GM23248 (cell line): ENCODE results near the gene GALNT5.

Experiments used
- EZH2 ChIP-seq: fragments of 200-600 bp; sonication (generic); IDR thresholded peaks from 2 replicates; pipeline ENCODE4 v1.6.1; 2018; ENCODE audit warnings: antibody characterized with exemption, mild to moderate bottlenecking; ENCODE audit not compliant: insufficient read depth, poor library complexity, severe bottlenecking
- EZH2phosphoT487 ChIP-seq: fragments of 200-600 bp; sonication (generic); IDR thresholded peaks from 2 replicates; pipeline ENCODE4 v1.6.1; 2018; ENCODE audit warnings: antibody characterized with exemption, moderate library complexity, mild to moderate bottlenecking, low read depth; ENCODE audit not compliant: insufficient read depth

DNA sequence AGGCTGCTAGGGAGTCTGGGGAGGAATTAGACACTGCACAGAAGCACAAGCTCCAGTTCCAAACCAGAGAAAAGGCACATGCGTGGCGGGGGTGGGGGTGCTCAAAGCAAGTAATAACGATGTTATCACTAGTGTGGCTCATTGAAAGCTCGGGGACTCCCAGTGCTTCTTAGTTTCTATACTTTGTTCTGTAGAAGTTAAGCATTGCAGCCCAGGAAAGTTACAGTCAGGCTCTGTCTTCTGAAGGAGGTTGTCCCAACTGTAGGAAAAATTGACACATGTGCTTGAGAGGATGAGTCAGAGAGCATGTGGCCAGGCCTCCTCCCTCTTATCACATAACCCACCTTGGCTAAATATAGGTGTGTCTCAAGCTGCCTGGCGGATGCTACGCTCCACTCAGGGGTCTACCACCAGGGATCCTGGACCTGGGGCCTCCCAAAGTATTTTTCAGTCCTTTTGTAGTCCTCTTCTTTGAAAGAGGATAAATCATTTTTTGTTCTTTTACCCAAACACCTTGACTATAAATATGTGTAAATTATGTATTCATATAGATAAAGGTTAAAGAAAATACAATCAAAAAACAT is 3.8 kb downstream of the GALNT5 start:
- TF ChIP-seq EZH2 (no peak), EZH2phosphoT487 (no peak)
